BLaER1 treated with 17β-estradiol and CSF1 and Interleukin-3, amounts not matched to agents 10 nM and 100 nM (cell line): ENCODE measurements around the gene LYPD4.

Experiments
- H3K27ac ChIP-seq, 11 experiments: shearing (Covaris generic); formaldehyde crosslinking; 2 replicates each; pipeline ENCODE4 v1.8.1; 2022
- H3K27me3 ChIP-seq, 11 experiments: shearing (Covaris generic); formaldehyde crosslinking; 2 replicates each; pipeline ENCODE4 v1.8.1; 2022
- H3K36me3 ChIP-seq, 11 experiments: shearing (Covaris generic); formaldehyde crosslinking; 2 replicates each; pipeline ENCODE4 v1.8.1; 2022
- H3K4me1 ChIP-seq, 10 experiments: shearing (Covaris generic); formaldehyde crosslinking; 2 replicates each; pipeline ENCODE4 v1.8.1; 2022
- H3K4me2 ChIP-seq, 11 experiments: shearing (Covaris generic); formaldehyde crosslinking; 2 replicates each; pipeline ENCODE4 v1.8.1; 2022
- H3K4me3 ChIP-seq, 10 experiments: shearing (Covaris generic); formaldehyde crosslinking; 2 replicates each; pipeline ENCODE4 v1.8.1; 2022
- H3K9ac ChIP-seq, 11 experiments: shearing (Covaris generic); formaldehyde crosslinking; 2 replicates each; pipeline ENCODE4 v1.8.1; 2022
- H3K9me3 ChIP-seq, 11 experiments: shearing (Covaris generic); formaldehyde crosslinking; replicated peaks in 1 of 11; 2 replicates each; pipeline ENCODE4 v1.8.1; 2022
- H4K20me1 ChIP-seq, 11 experiments: shearing (Covaris generic); formaldehyde crosslinking; 2 replicates each; pipeline ENCODE4 v1.8.1; 2022
- Cebpa-rat ChIP-seq, 11 experiments: shearing (Covaris generic); IDR thresholded peaks; 2 replicates each; pipeline ENCODE4 v1.8.1; 2022

The LYPD4 gene

DNA sequence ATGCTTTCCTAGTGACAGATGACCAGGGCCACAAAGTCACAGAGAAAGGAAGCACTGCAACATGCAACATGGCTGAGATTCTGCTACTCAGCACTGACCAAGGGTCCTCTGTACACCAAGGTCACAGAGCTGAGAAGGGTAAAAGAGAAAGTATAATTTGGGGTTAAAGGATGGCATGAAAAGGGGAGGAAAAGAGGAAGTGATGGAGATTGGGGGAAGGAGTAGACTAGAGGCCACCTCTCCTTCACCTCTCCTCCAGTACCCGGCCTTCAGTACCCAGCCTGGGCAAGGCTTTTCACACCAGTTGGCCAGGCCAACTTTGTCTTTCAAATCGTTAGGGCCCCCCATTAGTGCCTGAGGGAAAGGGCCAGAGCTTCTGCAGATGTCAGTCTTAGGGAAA is 9.3 kb upstream of the LYPD4 start:
- Histone ChIP-seq H3K27me3 (no peaks in the 10 kb centered on the region), H3K27ac (no peak overlapping the region), H3K4me1 (peaks cover under 1 to 25% (median 18%) of the 10 kb centered on the region in 10 experiments; a peak in 17 of 20 replicates), H3K4me3 (no peak overlapping the region), H3K4me2 (peak overlapping the region in 2 of 11 experiments; percentile 17 to 33; a peak in 4 of 22 replicates), H3K9me3 (no peaks in the 10 kb centered on the region), H3K9ac (no peak overlapping the region), H4K20me1 (no peaks in the 10 kb centered on the region), H3K36me3 (no peaks in the 10 kb centered on the region)
- no peak for TF ChIP-seq Cebpa-rat (IDR thresholded peaks at IDR 0.05)

- no peak overlapping the region for H3K4me3 ChIP-seq
- no peaks in the 10 kb centered on the region for H4K20me1 ChIP-seq
- peaks cover 0 to 21% (median 14%) of the 10 kb centered on the region in 10 experiments; a peak in 16 of 20 replicates for H3K4me1 ChIP-seq
- peak overlapping the region in 1 of 11 experiments; percentile 33; a peak in 1 of 22 replicates for H3K4me2 ChIP-seq
- no peak overlapping the region for H3K27ac ChIP-seq
- H3K36me3 ChIP-seq, result no peaks in the 10 kb centered on the region
- H3K9ac ChIP-seq, result no peak overlapping the region
- no peak for TF ChIP-seq Cebpa-rat (IDR thresholded peaks at IDR 0.05)
- no peaks in the 10 kb centered on the region for H3K9me3 ChIP-seq
- no peaks in the 10 kb centered on the region for H3K27me3 ChIP-seq
These were observed 8.9 kb upstream of the LYPD4 start for GRCh38 chr19:41853344-41853743.

- H3K4me1 ChIP-seq, result peaks cover 0 to 8% (median 2%) of the 10 kb centered on the region in 10 experiments; a peak in 5 of 20 replicates
- H3K36me3 ChIP-seq, result no peaks in the 10 kb centered on the region
- H3K9me3 ChIP-seq, result no peaks in the 10 kb centered on the region
- H3K4me2 ChIP-seq, result no peak overlapping the region
- no peak for TF ChIP-seq Cebpa-rat (IDR thresholded peaks at IDR 0.05)
- H3K27me3 ChIP-seq, result no peaks in the 10 kb centered on the region
- no peak overlapping the region for H3K4me3 ChIP-seq
- no peaks in the 10 kb centered on the region for H4K20me1 ChIP-seq
- H3K9ac ChIP-seq, result no peak overlapping the region
- no peak overlapping the region for H3K27ac ChIP-seq
These were observed 7.0 kb upstream of the LYPD4 start for GRCh38 chr19:41851456-41851855.

DNA sequence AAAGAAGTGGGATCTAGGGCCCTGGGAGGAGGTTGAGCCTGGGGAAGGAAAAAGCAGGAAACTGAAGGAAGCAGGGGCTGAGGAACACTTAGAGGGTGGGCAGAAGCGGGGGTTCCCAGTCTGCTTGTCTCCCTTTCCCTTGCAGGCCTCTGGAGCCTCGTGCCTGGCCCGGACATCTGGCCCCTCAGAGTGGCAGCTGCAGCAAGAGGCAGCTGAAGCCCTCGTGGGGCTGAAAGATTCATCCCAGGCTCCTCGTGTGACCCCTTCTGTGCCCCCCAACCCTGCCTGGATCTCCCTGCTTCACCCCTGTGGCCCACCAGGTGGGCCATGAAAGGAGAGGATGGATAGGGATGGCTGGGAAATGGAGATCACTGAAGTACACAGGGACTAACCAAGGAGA is 5.9 kb upstream of the LYPD4 start:
- Histone ChIP-seq H3K4me2 (no peak overlapping the region), H3K27me3 (no peaks in the 10 kb centered on the region), H3K4me3 (no peak overlapping the region), H3K36me3 (no peaks in the 10 kb centered on the region), H3K4me1 (peaks cover 0 to 8% (median 2%) of the 10 kb centered on the region in 10 experiments; a peak in 5 of 20 replicates), H4K20me1 (no peaks in the 10 kb centered on the region), H3K9me3 (no peaks in the 10 kb centered on the region), H3K9ac (no peak overlapping the region), H3K27ac (no peak overlapping the region)
- no peak for TF ChIP-seq Cebpa-rat (IDR thresholded peaks at IDR 0.05)

- no peak overlapping the region for H3K9ac ChIP-seq
- peaks cover 0 to 6% (median 0%) of the 10 kb centered on the region in 10 experiments; a peak in 3 of 20 replicates for H3K4me1 ChIP-seq
- no peak overlapping the region for H3K4me2 ChIP-seq
- H3K4me3 ChIP-seq, result no peak overlapping the region
- no peaks in the 10 kb centered on the region for H3K27me3 ChIP-seq
- TF ChIP-seq Cebpa-rat (IDR thresholded peaks at IDR 0.05), result no peak
- H3K9me3 ChIP-seq, result peaks cover 5 to 8% (median 8%) of the 10 kb centered on the region in 11 experiments; a peak in 11 of 22 replicates
- no peaks in the 10 kb centered on the region for H3K36me3 ChIP-seq
- no peak overlapping the region for H3K27ac ChIP-seq
- H4K20me1 ChIP-seq, result no peaks in the 10 kb centered on the region
These were observed 4.6 kb upstream of the LYPD4 start for GRCh38 chr19:41849067-41849466.

- Histone ChIP-seq H4K20me1 (no peaks in the 10 kb centered on the region), H3K36me3 (no peaks in the 10 kb centered on the region), H3K27ac (no peak overlapping the region), H3K4me2 (no peak overlapping the region), H3K27me3 (no peaks in the 10 kb centered on the region), H3K4me3 (no peak overlapping the region), H3K4me1 (peaks cover 0 to 2% (median 0%) of the 10 kb centered on the region in 10 experiments; a peak in 1 of 20 replicates), H3K9me3 (peaks cover 5 to 12% (median 8%) of the 10 kb centered on the region in 11 experiments; a peak in 11 of 22 replicates), H3K9ac (no peak overlapping the region)
- TF ChIP-seq Cebpa-rat (IDR thresholded peaks at IDR 0.05), result no peak
These were observed 4.2 kb upstream of the LYPD4 start for GRCh38 chr19:41848666-41849065.

- H3K4me1 ChIP-seq, result no peaks in the 10 kb centered on the region
- peaks cover 5 to 13% (median 8%) of the 10 kb centered on the region in 11 experiments; a peak in 11 of 22 replicates for H3K9me3 ChIP-seq
- no peaks in the 10 kb centered on the region for H4K20me1 ChIP-seq
- TF ChIP-seq Cebpa-rat (IDR thresholded peaks at IDR 0.05), result no peak
- no peaks in the 10 kb centered on the region for H3K27me3 ChIP-seq
- no peaks in the 10 kb centered on the region for H3K36me3 ChIP-seq
- no peak overlapping the region for H3K27ac ChIP-seq
- no peak overlapping the region for H3K9ac ChIP-seq
- no peak overlapping the region for H3K4me2 ChIP-seq
- no peak overlapping the region for H3K4me3 ChIP-seq
These were observed 3.0 kb upstream of the LYPD4 start for GRCh38 chr19:41847351-41848105.

- H3K27ac ChIP-seq, result no peak overlapping the region
- peaks cover 0 to 3% (median 0%) of the 10 kb centered on the region in 10 experiments; a peak in 1 of 20 replicates for H3K4me1 ChIP-seq
- no peak overlapping the region for H3K4me3 ChIP-seq
- no peaks in the 10 kb centered on the region for H3K36me3 ChIP-seq
- no peak for TF ChIP-seq Cebpa-rat (IDR thresholded peaks at IDR 0.05)
- H3K9ac ChIP-seq, result no peak overlapping the region
- H3K27me3 ChIP-seq, result no peaks in the 10 kb centered on the region
- no peak overlapping the region for H3K4me2 ChIP-seq
- H3K9me3 ChIP-seq, result peaks cover 5 to 13% (median 8%) of the 10 kb centered on the region in 11 experiments; a peak in 11 of 22 replicates
- H4K20me1 ChIP-seq, result no peaks in the 10 kb centered on the region
These were observed 638 bp upstream of the LYPD4 start for GRCh38 chr19:41845051-41845590.

DNA sequence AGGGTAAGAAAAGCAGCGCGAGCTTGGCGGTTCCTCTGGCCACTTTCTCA is 343 bp upstream of the LYPD4 start, which contains the start of gene DMRTC2:
Gene DMRTC2 (plus strand): TSS at position 42 of the 50 bp plus-strand sequence. CDS start 2,387 bp downstream, outside the sequence.
- Histone ChIP-seq H3K4me3 (no peak within 1 kb of the TSS), H3K4me1 (peaks cover 0 to 4% (median 0%) of the 10 kb centered on the region in 10 experiments; a peak in 1 of 20 replicates), H4K20me1 (no peaks in the 10 kb centered on the region), H3K9me3 (peaks cover 5 to 13% (median 8%) of the 10 kb centered on the region in 11 experiments; a peak in 11 of 22 replicates), H3K27ac (no peak within 1 kb of the TSS), H3K9ac (no peak within 1 kb of the TSS), H3K4me2 (no peak within 1 kb of the TSS), H3K27me3 (no peaks in the 10 kb centered on the region), H3K36me3 (no peaks in the 10 kb centered on the region)
- TF ChIP-seq Cebpa-rat (IDR thresholded peaks at IDR 0.05), result no peak

DNA sequence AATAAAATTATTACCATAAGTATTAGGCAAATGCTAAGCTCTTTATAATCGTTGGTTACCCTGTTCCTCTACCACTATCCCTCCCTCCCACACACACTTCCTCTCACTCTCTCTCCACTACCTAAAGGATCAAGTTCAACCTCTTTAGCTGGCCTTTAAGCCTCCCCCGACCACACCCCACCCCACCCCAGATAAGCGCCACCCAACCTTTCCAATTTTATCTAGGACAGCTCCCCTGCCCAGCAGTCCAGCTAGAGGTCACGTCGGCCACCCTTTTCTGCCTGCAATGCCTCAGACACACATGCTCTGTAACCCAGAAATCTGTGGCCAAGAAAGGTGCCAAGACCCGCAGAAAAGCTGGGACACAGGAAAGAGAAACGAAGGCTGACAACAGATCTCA is 1.1 kb downstream of the LYPD4 start:
- Histone ChIP-seq H4K20me1 (no peaks in the 10 kb centered on the region), H3K9me3 (peaks cover 5 to 13% (median 8%) of the 10 kb centered on the region in 11 experiments; a peak in 11 of 22 replicates), H3K27ac (no peak overlapping the region), H3K4me2 (0 out of 22 replicates have a peak overlapping the region, but pooled peaks of 1 of the 11 experiments have one; percentile 18), H3K9ac (no peak overlapping the region), H3K4me1 (peaks cover 0 to 4% (median 0%) of the 10 kb centered on the region in 10 experiments; a peak in 1 of 20 replicates), H3K27me3 (no peaks in the 10 kb centered on the region), H3K36me3 (no peaks in the 10 kb centered on the region), H3K4me3 (no peak overlapping the region)
- TF ChIP-seq Cebpa-rat (IDR thresholded peaks at IDR 0.05), result no peak
